Ascending aorta (tissue), 2 donors: Measurements from ENCODE around the gene RBM19. TPM values are rescaled to one million over a fixed set of nuclear protein-coding genes. Genes with fewer than 3 reads are reported as not detected.

Experiments used
- DNase-seq, 2 donors: peaks; one replicate each; pipeline ENCODE4 v3.0.0-alpha.2; 2019; ENCODE audit warnings: low spot score in 2 of 2
- H3K27ac ChIP-seq, 2 donors: fragments of 200-600 bp; sonication (generic); one replicate each; pipeline ENCODE4 v1.5.1; 2016 to 2017; ENCODE audit warnings: mild to moderate bottlenecking in 1 of 2
- H3K27me3 ChIP-seq: fragments of 200-600 bp; sonication (generic); one replicate; pipeline ENCODE4 v1.5.1; 2017
- H3K36me3 ChIP-seq, 2 donors: fragments of 200-600 bp; sonication (generic); one replicate each; pipeline ENCODE4 v1.5.1; 2016
- H3K4me1 ChIP-seq, 2 donors: fragments of 200-600 bp; sonication (generic); one replicate each; pipeline ENCODE4 v1.5.1; 2016 to 2017; ENCODE audit warnings: mild to moderate bottlenecking in 1 of 2
- H3K4me3 ChIP-seq, 2 donors: fragments of 200-600 bp; sonication (generic); one replicate each; pipeline ENCODE4 v1.5.1; 2016 to 2017; ENCODE audit warnings: mild to moderate bottlenecking in 1 of 2
- H3K9me3 ChIP-seq, 2 donors: fragments of 200-600 bp; sonication (generic); one replicate each; pipeline ENCODE4 v1.5.1; 2016
- CTCF ChIP-seq, 3 experiments: fragments of 200-600 bp in 2 of 3; fragments of 450-650 bp in 1 of 3; sonication (generic) in 2 of 3; IDR thresholded peaks; one replicate each; pipeline ENCODE4 v1.5.1; 2016 to 2019; ENCODE audit warnings: antibody characterized with exemption in 3 of 3, mild to moderate bottlenecking in 1 of 3, moderate library complexity in 1 of 3
- intact Hi-C: fragments of 100-400 bp; cut with DNase I; formaldehyde crosslinking; loops from one replicate; pipeline ENCODE4 v1.15.1; 2023
- total RNA-seq: library from RNA; depleted of rRNA; stranded (reverse); fragments of >200 nt; gene quantifications from one replicate; pipeline ENCODE4 v1.1.0, GENCODE V29; 2016

Gene RBM19
- total RNA-seq, 1 donor from 2014 or later, result 22.8 TPM

GRCh38 chr12:113802000-113802749 lies 163.9 kb downstream of the RBM19 start:
- Histone ChIP-seq H3K4me3 (no peak overlapping the region), H3K9me3 (peaks cover 0 to 4% of the 10 kb centered on the region in 2 donors), H3K4me1 (no peaks in the 10 kb centered on the region), H3K27ac (no peak overlapping the region), H3K36me3 (no peaks in the 10 kb centered on the region), H3K27me3 (no peaks in the 10 kb centered on the region)
- DNase-seq, result no peak
- intact Hi-C loops, result no loop called here
- TF ChIP-seq CTCF (IDR thresholded peaks at IDR 0.05), result no peak

GRCh38 chr12:113800201-113800600 lies 165.9 kb downstream of the RBM19 start:
- no peak for DNase-seq
- H3K9me3 ChIP-seq, result no peaks in the 10 kb centered on the region
- H3K36me3 ChIP-seq, result no peaks in the 10 kb centered on the region
- intact Hi-C loops, result no loop called here
- H3K4me1 ChIP-seq, result no peaks in the 10 kb centered on the region
- H3K4me3 ChIP-seq, result no peak overlapping the region
- no peaks in the 10 kb centered on the region for H3K27me3 ChIP-seq
- no peak for TF ChIP-seq CTCF (IDR thresholded peaks at IDR 0.05)
- no peak overlapping the region for H3K27ac ChIP-seq

- Histone ChIP-seq H3K4me3 (no peak overlapping the region), H3K27ac (no peak overlapping the region), H3K9me3 (no peaks in the 10 kb centered on the region), H3K4me1 (no peaks in the 10 kb centered on the region), H3K36me3 (no peaks in the 10 kb centered on the region), H3K27me3 (no peaks in the 10 kb centered on the region)
- DNase-seq, result no peak
- intact Hi-C loops, result no loop called here
- no peak for TF ChIP-seq CTCF (IDR thresholded peaks at IDR 0.05)
Observed at GRCh38 chr12:113798552-113798951, 167.6 kb downstream of the RBM19 start.

GRCh38 chr12:113797535-113797868 lies 168.6 kb downstream of the RBM19 start:
- H3K4me1 ChIP-seq, result no peaks in the 10 kb centered on the region
- H3K9me3 ChIP-seq, result no peaks in the 10 kb centered on the region
- DNase-seq, result no peak
- no peaks in the 10 kb centered on the region for H3K36me3 ChIP-seq
- no peak overlapping the region for H3K4me3 ChIP-seq
- no peak for TF ChIP-seq CTCF (IDR thresholded peaks at IDR 0.05)
- no peak overlapping the region for H3K27ac ChIP-seq
- no peaks in the 10 kb centered on the region for H3K27me3 ChIP-seq
- intact Hi-C loops, result no loop called here

GRCh38 chr12:113796852-113797534 lies 169.1 kb downstream of the RBM19 start:
- Histone ChIP-seq H3K36me3 (no peaks in the 10 kb centered on the region), H3K27ac (no peak overlapping the region), H3K27me3 (no peaks in the 10 kb centered on the region), H3K4me3 (no peak overlapping the region), H3K9me3 (no peaks in the 10 kb centered on the region), H3K4me1 (no peaks in the 10 kb centered on the region)
- intact Hi-C loops, result no loop called here
- no peak for TF ChIP-seq CTCF (IDR thresholded peaks at IDR 0.05)
- no peak for DNase-seq
